Right atrium auricular region (tissue), 2 donors: ENCODE measurements around the gene RC3H1. TPM values are rescaled to one million over a fixed set of nuclear protein-coding genes. Genes with fewer than 3 reads are reported as not detected.
"Not testable (repeated sequence)": the region's sequence is repeated elsewhere in the genome, so short reads cannot be mapped to it uniquely, and the experiment has no call there.

Experiments
- DNase-seq: peaks from one replicate; pipeline ENCODE4 v3.0.0-alpha.2; 2019; ENCODE audit warnings: low spot score
- H3K27ac ChIP-seq, 2 donors: fragments of 200-600 bp; sonication (generic); 1 replicate in 1 of 2; 2 replicates in 1 of 2; pipeline ENCODE4 v1.5.1; 2016 to 2019
- H3K27me3 ChIP-seq, 2 donors: fragments of 200-600 bp; sonication (generic); one replicate each; pipeline versions ENCODE4 v1.5.1 to v1.6.0; 2017 to 2019
- H3K36me3 ChIP-seq: fragments of 200-600 bp; sonication (generic); one replicate; pipeline ENCODE4 v1.5.1; 2016
- H3K4me1 ChIP-seq, 2 donors: fragments of 200-600 bp; sonication (generic); one replicate each; pipeline versions ENCODE4 v1.5.1 to v1.6.0; 2017 to 2019
- H3K4me3 ChIP-seq, 2 donors: fragments of 200-600 bp; sonication (generic); 1 replicate in 1 of 2; 2 replicates in 1 of 2; pipeline ENCODE4 v1.5.1; 2017 to 2019; ENCODE audit warnings: mild to moderate bottlenecking in 1 of 2, moderate library complexity in 1 of 2
- H3K9me3 ChIP-seq, 2 donors: fragments of 200-600 bp; sonication (generic); one replicate each; pipeline ENCODE4 v1.5.1; 2019
- CTCF ChIP-seq, 2 donors: fragments of 200-600 bp; sonication (generic); IDR thresholded peaks; one replicate each; pipeline ENCODE4 v1.5.1; 2019; ENCODE audit warnings: antibody characterized with exemption in 2 of 2
- total RNA-seq, 2 donors: library from RNA; depleted of rRNA; stranded (reverse); fragments of >200 nt; gene quantifications; one replicate each; pipeline ENCODE4 v1.1.0, GENCODE V29; 2016

RC3H1 gene
- total RNA-seq = 10 to 100 TPM; 14.6 to 15.6 TPM

- peak; percentile 84 for DNase-seq
- Histone ChIP-seq H3K27ac (peak within 1 kb of the TSS; percentile 85 to 90), H3K27me3 (no peaks in the 10 kb centered on the region), H3K9me3 (no peaks in the 10 kb centered on the region), H3K4me1 (peaks cover 0 to 44% of the 10 kb centered on the region in 2 donors), H3K4me3 (peak within 1 kb of the TSS; percentile 92 to 94), H3K36me3 (no peaks in the 10 kb centered on the region)
- TF ChIP-seq CTCF (IDR thresholded peaks at IDR 0.05) = no peak
These were observed at the start of gene RC3H1 for GRCh38 chr1:174022080-174022975. Gene RC3H1 (minus strand): TSS chr1:174022357. CDS start chr1:173992985, 29,372 bp downstream.

DNA sequence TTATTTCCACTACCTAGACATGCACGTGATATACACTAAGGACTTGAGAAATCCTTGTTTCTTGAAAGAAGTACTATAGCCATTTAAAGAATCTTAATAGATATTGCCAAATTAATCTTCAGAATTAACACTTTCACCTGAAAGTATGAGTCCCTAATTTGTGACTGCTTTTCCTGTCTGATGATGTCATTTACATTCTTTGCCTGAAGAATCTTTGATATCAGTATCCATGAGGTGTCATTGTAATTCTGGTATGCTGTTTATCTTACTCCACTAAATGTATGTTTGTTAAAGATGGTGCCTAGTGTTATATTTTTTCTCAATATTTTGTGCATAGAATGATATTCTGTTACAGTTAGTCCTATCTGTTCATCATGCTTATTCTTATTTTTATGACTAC lies 48.5 kb upstream of the RC3H1 start:
- Histone ChIP-seq H3K4me3 (no peak overlapping the region), H3K27me3 (no peaks in the 10 kb centered on the region), H3K9me3 (no peaks in the 10 kb centered on the region), H3K27ac (no peak overlapping the region), H3K4me1 (no peaks in the 10 kb centered on the region), H3K36me3 (no peaks in the 10 kb centered on the region)
- no peak for DNase-seq
- no peak for TF ChIP-seq CTCF (IDR thresholded peaks at IDR 0.05)

DNA sequence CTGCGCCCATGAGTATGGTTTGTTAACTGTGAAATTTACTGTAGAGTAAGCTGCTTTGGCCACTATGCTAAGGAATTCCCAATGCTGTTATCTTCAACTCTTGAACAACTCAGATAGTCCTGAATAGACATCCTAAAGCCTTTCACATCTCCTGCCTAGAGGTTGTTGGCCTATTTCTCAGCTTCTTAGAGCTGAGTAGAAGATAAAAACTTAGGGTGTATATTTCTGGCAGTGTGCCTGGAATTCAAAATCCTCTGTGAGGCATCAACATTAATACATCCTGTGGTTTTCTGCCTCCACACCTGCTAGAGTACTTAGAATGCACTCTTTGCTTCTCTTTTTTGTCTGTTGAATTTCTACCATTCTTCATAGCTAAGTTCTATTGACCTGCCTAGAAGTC lies 45.8 kb upstream of the RC3H1 start:
- no peak overlapping the region for H3K27ac ChIP-seq
- no peaks in the 10 kb centered on the region for H3K27me3 ChIP-seq
- no peaks in the 10 kb centered on the region for H3K4me1 ChIP-seq
- DNase-seq = no peak
- H3K36me3 ChIP-seq = no peaks in the 10 kb centered on the region
- H3K9me3 ChIP-seq = no peaks in the 10 kb centered on the region
- no peak overlapping the region for H3K4me3 ChIP-seq
- TF ChIP-seq CTCF (IDR thresholded peaks at IDR 0.05) = no peak

DNA sequence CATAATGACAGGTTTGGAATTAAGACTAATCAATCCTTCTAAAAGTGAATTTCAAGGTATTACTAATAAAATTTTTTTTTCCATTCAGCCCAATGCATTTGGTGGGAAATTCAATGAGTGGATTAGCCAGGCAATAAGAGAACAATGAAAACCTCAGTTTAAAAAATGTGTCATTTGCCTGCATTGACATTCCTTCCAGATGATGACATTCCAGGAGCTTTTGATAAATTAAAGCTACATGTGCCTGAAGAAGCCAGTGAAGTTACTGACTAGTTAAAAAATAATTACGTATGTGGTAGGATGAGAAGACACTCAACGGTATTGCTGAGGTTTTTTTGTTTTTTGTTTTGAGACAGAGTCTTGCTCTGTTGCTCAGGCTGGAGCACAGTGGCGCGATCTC lies 37.9 kb upstream of the RC3H1 start:
- no peaks in the 10 kb centered on the region for H3K4me1 ChIP-seq
- H3K27me3 ChIP-seq = no peaks in the 10 kb centered on the region
- H3K27ac ChIP-seq = no peak overlapping the region
- no peak for DNase-seq
- H3K4me3 ChIP-seq = no peak overlapping the region
- no peaks in the 10 kb centered on the region for H3K36me3 ChIP-seq
- no peaks in the 10 kb centered on the region for H3K9me3 ChIP-seq
- no peak for TF ChIP-seq CTCF (IDR thresholded peaks at IDR 0.05)

DNA sequence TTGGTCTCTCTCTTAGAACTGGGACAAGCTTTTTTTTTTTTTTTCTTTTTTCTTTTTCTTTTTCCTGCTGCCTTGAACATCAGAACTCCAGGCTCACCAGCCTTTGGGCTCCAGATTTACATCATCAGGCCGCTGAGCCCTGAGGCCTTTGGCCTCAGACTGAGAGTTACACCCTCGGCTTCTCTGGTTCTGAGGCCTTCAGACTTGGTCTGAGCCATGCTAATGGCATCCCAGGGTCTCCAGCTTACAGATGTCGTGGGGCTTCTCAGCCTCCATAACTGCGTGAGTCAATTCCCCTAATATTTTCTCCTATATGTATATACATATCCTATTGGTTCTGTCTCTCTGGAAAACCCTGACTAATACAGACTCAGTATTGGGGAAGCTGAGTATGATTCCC lies 36.5 kb upstream of the RC3H1 start:
- Histone ChIP-seq H3K4me3 (no peak overlapping the region), H3K27ac (no peak overlapping the region), H3K4me1 (no peaks in the 10 kb centered on the region), H3K9me3 (no peaks in the 10 kb centered on the region), H3K27me3 (no peaks in the 10 kb centered on the region), H3K36me3 (no peaks in the 10 kb centered on the region)
- no peak for TF ChIP-seq CTCF (IDR thresholded peaks at IDR 0.05)
- DNase-seq = no peak

GRCh38 chr1:174056609-174057008 lies 34.5 kb upstream of the RC3H1 start:
- not testable (repeated sequence) for H3K4me3 ChIP-seq, DNase-seq, H3K27me3 ChIP-seq, H3K4me1 ChIP-seq, H3K36me3 ChIP-seq, H3K9me3 ChIP-seq, H3K27ac ChIP-seq

GRCh38 chr1:174055797-174056196 lies 33.6 kb upstream of the RC3H1 start:
- not testable (repeated sequence) for H3K27me3 ChIP-seq, H3K36me3 ChIP-seq, H3K4me1 ChIP-seq, H3K4me3 ChIP-seq, H3K9me3 ChIP-seq, H3K27ac ChIP-seq, DNase-seq
